Panc1 (cell line): ENCODE results near the gene RNF213.

Experiments
- POLR2AphosphoS5 ChIP-seq: IDR thresholded peaks from 2 replicates; pipeline ENCODE4 v1.6.1; 2012; ENCODE audit warnings: mild to moderate bottlenecking, low read depth, low read length, moderate library complexity
- TF ChIP-seq, protein P1 (sequence below): fragments of 450-650 bp; IDR thresholded peaks from 2 replicates; pipeline ENCODE4 v1.5.1; 2017; ENCODE audit warnings: mild to moderate bottlenecking

DNA sequence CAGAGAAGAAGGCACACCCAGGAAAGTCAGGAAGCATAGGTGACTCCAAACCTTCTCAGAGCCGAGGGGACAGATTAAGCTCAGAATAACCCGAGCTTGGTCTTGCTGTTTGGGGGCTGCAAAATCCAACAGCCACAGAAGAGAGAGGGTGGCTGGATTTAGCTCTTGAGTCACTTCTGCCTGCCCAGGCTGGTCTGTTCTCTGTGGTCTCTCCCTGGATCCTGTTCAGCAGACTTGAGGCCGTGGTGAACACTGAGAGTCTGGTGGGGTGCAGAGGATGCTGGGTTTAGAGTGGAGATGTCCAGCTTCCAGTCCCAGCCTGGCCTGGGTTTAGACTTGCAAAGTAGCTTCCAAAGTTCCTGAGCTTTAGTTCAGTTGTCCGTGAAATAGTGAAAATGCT lies 31.6 kb upstream of the RNF213 start:
- TF ChIP-seq, protein P1, sequence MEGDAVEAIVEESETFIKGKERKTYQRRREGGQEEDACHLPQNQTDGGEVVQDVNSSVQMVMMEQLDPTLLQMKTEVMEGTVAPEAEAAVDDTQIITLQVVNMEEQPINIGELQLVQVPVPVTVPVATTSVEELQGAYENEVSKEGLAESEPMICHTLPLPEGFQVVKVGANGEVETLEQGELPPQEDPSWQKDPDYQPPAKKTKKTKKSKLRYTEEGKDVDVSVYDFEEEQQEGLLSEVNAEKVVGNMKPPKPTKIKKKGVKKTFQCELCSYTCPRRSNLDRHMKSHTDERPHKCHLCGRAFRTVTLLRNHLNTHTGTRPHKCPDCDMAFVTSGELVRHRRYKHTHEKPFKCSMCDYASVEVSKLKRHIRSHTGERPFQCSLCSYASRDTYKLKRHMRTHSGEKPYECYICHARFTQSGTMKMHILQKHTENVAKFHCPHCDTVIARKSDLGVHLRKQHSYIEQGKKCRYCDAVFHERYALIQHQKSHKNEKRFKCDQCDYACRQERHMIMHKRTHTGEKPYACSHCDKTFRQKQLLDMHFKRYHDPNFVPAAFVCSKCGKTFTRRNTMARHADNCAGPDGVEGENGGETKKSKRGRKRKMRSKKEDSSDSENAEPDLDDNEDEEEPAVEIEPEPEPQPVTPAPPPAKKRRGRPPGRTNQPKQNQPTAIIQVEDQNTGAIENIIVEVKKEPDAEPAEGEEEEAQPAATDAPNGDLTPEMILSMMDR = no peak
- TF ChIP-seq POLR2AphosphoS5 = no peak
